Stimulated activated CD8-positive, alpha-beta memory T cell treated with anti-CD3 and anti-CD28 coated beads, Interleukin-12 subunit alpha, Interleukin-12 subunit beta, amount 100 ng/mL, for 1 hour (primary cell): Measurements from ENCODE around the gene DDHD1.
"Not testable (repeated sequence)": the region's sequence is repeated elsewhere in the genome, so short reads cannot be mapped to it uniquely, and the experiment has no call there.

Source experiments
- DNase-seq: peaks from one replicate; pipeline ENCODE4 v3.0.0-alpha.2; 2020; ENCODE audit warnings: low read depth

DDHD1 gene

DNA sequence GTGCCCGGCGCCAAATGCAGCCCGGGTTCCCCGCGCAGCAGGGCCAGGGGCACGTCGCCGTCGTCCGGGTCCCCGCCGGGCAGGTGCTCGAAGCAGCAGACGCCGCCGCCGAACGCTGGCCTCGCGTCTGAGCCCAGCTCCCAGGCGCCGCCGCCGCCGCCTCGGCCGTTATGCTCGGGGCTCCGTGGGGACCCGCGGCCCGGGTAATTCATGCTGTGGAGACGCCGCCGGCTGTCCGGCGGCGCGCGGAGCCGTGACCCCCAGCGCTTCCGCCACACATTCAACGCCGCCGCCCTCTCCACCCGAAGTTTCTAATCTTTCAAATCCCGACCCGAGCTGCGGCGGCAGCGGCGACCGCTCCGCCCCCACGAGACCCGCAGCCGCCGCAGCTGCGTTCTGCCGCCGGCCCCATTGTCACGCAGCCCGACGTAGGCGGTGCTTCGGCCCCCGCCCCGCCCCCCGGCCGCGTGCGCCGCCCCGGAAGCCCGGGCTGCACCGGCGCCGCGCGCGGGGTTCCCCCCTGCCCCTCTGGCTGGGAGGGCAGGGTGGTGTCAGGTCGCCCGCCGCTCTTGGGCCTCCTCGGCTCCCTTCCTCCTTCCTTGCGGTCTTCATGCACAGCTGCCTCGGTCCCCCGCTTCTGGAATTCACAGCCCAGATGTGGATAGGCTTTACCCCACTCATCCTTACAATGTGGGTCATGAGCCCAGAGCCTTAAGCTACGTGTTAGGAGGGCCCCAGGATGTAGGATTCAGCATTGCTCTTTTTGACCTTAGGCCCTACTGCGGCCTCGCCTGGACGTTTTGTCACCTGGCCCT lies at the start of gene DDHD1:
DDHD1 (minus strand) TSS at position 437 of the 815 bp plus-strand sequence; CDS start at position 212, 225 bp downstream.
- DNase-seq: peak; percentile 71

DNA sequence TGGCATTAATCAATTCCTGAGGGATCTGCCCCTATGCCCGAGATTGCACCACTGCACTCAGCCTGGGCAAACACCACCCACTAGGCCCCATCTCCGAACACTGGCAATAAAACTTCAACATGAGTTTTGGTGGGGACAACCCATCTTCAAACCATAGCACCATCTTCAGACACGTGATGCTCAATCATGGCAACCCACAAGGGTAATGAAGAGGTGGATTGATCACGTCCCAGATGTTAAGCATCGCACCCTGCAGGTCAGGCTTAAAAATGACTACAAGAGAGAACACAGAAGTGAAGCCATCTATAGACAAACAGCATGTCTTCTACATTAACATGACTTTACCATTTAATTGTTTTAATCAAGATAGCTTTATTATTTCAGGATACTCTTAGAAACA lies 42.8 kb upstream of the DDHD1 start:
- no peak for DNase-seq

DNA sequence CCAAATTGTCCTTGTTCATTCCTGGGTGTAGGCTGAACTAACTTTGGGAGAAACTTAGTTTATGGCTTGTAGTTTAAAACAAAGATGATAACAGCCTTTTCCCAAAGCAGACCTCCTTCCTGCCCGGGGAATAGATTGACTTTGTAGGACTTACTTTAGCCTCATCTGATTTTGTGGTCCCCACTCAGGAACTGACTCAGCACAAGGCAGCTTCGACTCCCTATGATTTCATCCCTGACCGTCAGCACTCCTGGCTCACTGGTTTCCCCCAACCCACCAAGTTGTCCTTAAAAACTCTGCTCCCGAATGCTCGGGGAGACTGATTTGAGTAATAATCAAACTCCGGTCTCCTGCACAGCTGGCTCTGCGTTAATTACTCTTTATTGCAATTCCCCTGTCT lies 40.1 kb upstream of the DDHD1 start:
- DNase-seq: no peak

DNA sequence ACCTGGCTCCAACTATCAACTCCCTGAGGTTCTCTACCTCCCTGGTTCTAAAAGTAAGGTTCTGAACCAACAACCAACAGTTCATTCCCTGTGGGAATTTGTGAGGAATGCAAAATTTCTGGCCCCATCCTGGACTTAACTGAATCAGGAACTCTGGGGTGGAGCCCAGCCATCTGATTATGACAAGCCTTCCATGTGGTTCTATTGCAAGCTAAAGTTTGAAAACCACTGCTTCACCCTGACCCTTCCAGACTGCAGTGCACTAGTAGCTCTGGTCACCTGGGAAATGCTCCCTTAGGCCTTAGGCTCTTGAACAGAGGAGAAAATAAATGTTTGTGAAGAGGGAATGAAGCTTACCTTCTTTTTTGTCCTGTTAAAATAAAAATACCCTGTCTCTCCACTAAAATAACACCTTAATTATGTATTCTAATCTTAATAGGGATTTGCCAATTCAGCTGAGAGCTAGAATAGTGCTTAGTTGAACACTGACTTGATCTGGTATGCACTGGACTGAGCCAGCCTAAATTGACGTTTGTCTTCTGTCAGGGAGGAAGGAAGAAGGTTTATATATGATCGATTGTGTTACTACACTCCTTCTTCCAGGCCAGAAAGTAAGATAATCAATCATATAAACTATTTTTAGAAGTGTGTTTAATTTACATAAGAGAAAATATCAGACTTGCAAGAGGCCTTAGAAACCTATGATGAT lies 39.1 kb upstream of the DDHD1 start:
- DNase-seq: no peak

DNA sequence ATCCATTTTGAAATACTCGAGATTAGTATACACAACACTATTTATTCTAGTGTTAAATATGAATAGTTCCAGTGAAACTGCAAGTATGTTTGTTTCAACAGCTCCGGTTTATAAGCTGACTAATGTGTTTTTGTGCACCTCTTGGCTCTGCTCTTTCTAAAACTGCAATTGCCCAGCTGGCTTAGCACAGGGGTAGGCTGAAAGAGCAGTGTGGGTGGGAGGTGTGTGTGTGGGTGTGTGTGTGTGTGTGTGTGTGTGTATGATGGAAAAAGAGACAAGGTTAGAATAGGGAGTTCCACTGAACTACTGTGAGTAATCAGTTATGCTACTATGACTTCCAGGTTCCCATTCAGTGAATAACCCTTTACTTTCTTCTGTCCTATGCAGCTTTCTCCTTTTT lies 37.8 kb upstream of the DDHD1 start:
- no peak for DNase-seq

DNA sequence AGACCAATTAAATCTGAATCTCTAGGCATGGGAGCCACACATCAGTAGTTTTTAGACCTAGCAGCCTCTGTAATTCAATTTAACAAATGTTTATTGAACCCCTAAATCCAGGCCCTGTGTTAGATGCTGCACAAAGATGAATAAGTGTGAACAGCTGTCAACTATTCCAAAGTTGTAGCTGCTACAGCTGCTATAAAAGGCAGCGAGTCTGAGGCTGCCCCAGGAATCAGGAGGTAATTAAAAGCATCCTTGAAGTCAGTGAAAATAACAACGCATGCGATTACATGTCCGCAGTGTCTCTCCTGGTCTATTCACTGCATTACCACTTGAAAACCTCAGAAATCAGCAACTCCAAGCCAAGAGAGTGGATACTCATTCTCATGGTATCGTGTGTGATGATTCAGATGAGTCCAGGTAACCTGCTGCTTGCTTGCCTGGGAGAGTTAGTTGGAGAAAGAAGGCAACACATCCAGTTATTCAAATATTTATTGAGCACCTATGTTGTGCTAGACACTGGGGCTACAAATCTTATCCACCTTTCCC lies 34.9 kb upstream of the DDHD1 start:
- DNase-seq: no peak

DNA sequence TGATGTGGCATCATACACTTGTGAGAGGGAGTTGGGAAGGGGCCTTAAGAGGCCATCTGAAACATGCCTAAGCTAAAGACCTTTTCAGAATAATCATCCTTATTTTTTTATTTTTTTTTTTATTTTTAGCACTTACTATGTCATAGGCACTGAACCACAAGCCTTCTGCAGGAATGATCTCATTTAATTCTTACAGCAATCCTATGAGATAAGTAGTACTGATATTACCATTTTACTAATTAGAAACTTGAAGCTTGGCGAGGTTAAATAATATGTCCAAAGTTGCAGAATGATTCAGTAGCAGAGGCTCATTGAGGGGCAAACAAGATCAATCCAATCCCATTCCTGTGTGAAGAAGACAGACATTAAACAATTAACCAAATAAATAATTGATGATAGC lies 33.4 kb upstream of the DDHD1 start:
- no peak for DNase-seq

DNA sequence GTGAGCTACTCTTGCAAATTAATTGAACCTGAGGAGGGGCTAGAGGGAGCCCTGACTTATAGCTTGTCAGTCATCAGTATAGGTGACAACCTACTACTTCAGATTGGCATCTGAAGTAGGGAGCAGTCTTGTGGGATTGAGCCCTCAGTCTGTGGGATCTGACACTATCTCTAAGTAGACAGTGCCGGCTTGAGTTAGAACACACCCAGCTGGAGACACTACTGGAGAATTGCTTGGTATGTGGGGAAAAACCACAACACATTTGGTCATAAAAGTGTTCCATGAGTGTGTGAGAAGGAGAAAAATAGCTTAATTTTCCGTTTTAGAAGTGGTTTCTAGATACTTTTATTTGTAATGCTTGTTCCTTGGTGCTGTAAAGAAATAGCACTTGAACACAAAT lies 30.5 kb upstream of the DDHD1 start:
- DNase-seq: no peak

DNA sequence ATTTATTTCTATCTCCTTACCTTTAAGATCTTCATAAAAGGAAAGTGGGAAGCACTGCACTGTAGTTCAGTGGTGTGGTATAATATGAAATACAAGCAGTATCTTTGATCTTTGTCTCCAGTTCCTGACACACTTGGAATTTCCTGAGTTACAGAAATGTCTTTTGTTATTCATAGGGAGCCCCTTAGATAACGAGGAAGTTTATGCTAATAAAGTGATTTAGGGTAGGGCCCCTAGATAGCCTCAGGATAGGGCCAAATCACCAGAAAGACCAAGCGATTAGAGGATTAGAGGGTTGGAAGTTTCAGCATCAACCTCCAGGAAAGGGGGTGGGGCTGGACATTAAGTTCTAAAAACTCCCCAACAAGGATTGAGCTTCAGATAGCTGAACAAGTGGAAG lies 29.9 kb upstream of the DDHD1 start:
- no peak for DNase-seq

DNA sequence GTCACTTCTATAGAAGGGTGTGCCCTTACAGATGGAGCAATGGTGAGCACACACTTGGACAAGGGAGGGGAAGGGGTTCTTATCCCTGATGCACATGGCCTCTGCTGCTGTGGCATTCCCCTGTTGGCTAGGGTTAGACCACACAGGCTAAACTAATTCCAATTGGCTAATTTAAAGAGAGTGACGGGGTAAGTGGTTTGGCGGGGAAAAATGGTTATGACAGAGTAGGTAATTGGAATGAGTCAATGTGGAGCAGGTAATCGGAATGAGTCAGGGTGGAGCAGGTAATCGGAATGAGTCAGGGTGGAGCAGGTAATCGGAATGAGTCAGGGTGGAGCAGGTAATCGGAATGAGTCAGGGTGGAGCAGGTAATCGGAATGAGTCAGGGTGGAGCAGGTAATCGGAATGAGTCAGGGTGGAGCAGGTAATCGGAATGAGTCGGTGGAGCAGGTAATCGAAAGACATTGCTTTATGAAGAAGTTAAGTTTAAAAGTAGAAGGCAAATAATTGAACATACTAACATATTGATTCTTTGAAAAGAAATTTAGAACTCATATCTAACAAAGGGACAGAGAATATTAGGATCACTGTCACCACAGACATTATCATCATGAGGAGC lies 28.4 kb upstream of the DDHD1 start:
- DNase-seq: not testable (repeated sequence)

DNA sequence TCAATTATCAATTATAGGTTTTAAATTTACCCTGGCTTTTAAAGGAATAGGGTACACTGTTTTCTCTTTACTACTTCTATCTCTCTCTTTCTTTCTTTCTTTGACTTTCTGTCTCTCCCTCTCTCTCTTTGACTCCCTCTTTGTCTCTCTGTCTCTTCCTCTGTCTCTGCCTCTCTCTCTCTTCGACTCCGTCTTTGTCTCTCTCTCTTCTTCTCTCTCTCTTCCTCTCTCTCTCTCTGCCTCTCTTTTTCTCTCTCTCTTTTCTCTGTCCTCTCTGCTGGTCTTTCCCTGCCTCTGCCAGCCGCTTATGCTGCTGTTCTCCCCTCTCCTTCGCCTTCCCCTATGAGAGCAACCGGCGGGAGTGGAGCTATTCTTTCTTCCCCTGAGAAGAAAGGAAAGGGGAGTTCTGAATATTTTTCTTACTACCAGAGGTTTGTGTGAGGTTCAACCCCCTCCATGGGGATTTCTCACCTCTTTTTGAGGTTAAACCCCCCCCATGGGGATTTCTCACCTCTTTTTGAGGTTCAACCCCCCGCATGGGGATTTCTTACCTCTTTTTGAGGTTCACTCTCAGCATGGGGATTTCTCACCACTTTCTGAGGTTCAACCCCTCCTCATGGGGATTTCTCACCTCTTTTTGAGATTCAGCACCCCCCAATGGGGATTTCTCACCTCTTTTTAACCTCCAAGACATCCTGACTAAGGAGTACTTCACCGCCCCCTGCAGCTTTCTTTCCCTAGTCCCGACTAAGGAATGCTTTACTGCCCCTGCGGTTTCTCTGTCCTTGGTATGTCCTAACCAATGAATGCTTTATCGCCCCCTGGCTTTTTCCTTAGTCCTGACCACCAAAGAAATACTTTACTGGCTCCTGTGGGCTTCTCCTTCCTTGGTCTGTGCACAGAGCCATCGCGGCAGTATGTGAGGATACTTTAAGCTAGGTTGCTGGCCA lies 27.4 kb upstream of the DDHD1 start:
- DNase-seq: peak; percentile 2

DNA sequence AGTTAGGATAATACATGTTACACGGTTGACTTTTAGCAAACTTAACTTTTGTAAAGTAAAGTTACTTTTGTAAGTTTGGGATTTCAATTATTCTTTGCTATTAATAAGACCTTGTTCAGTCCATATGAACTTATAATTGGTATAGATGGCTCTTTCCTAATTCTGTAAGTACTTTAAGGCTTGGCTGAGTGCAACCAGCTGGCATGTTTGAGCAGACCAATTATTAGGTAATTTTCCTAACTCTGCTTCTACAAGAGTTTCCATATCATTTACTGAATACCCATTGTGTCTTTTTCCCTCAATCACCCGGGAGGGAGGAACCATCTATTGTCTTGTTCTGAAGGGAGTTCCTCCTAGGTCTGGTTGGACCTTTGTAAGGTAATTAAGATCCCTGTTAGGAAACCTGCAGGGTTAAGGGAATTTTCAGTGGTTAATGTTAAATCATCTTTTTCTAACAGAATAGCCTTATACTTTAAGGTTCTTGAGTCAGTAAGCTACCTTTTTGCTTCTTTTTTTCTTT lies 26.4 kb upstream of the DDHD1 start:
- DNase-seq: not testable (repeated sequence)

DNA sequence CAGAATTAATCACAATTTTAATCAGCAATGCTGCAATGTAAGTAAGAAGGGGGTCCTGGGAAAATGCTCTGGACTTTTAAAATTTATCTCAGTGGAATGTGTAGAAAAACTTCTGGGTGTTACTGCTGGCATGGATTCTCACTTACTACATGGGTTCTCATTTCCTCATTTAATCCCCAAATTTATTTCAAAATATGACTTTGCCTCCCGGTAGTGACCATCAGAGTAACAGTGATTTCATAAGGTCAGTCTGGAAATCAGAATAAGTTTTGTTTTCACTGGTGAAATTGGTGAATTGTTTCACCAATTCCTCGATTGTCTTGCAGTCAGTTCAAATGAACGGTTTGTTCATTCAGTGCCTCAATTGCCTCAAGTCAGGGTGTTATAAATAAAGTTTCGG lies 22.3 kb upstream of the DDHD1 start:
- DNase-seq: no peak

DNA sequence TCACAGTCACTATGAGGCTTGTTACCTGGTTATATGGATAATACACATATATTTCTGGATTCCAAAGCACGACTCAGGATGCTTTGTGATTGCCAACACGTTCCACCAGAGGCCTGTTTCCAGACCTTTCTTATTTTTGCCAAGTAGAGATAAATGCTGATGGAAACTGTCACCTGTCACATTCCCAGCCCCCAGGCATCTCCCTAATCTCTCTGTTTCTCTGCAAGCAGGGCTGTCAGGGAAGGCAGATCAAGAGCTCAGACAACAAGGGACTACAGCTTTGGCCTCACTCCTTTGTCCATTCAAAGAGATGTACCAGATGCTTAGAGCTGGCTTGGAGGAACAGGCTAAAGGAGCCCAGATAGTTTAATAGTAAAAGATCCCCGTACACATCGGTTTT lies 21.8 kb upstream of the DDHD1 start:
- no peak for DNase-seq

DNA sequence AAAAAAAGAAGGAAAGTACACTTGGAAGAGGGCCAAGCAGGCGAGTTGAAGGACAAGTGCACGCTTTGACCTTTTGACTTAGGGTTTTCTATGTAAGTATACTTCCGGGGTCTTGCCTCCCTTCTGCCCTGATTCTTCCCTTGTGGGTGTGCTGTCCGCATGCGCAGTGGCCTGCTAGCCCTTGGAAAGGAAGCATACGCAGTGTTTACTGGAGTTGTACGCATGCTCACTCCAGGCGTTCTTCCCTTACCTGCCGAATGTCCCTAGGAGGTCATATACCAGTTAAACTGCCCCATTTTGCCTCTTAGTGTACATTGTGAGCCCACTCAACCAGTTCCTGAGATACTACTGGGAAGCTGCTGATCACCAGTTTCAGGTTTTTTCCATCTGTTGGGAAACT lies 15.7 kb upstream of the DDHD1 start:
- DNase-seq: no peak

DNA sequence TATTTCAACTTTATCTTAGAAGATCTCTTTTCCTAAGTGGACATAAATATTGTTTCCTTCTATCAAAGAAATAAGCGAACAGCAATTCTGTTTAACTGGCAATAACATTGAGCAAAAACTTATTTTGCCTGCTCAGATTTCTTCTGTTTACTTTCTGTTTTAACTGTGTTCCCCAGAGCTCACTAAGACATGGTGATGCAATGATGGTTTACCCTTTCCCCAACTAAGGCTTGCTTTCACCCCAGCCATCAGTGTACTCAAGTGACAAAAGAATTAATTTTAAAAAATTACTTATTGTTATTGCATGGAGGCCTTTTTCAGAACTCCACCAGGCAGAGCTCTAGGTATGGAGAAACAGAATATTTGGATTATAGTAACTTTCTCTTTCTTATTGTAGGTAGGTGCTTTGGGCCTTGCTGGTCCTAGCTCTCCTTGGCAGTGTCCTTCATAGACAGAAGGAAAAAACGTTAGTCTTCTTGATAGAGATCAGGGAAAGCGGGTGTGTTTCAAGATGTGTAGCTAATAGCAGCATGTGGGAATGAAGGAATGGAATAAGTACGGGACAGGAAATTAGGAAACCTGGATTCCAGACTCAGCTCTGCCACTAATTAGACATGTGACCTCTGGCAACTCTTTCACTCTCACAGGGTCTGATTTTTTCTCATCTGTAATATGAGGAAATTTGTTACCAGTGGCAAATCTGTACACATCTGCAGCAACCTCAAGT lies 14.6 kb upstream of the DDHD1 start:
- DNase-seq: no peak

DNA sequence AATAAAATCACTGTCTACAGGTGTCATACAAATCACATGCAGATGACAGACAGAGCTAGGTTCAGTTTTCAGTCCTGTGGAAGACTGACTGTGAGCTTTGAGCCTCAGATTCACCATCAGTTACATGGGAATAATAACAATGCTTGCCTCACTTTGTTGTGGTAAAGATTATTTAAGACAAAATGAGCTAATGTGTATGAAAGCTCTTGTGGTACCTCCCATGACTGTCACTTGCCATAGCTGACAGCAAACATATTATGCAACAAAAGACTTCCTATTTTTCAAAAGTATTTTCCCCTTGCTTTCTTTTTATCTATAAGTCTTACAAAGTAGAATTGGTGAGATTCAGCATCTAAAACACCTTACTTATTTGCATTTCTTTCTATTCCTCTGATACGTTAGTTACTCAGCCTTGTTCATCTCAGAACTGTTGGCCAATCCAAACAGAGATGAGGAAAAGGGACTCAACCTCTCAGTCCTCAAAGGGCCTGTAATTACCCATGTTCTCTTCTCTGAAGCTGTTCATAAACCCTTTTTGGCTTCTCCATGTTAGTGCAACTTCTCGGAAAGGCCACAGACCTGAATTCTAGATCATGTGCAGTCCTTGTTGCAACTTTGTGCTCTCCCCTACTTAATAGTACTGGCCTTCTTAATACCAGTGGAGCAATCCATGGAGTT lies 8.8 kb upstream of the DDHD1 start:
- DNase-seq: no peak

DNA sequence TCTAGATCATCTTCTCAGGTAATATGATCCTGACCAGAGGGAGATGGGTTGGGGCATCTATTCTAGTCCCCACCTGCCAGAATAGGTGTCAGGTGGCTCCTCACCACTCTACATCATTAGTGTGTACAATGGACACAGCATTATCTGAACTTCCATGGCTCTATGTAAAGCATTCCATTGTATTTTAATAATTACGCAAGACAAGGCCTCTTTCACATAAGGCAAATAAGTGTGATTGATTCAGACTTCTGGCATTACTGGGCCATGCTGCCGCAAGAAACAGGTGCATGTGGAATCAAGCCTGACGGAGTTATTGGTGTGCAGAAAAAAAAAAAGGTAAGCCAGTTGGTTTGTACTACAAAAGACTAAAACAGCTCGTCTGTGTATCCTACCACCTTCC lies 3.1 kb upstream of the DDHD1 start:
- no peak for DNase-seq

DNA sequence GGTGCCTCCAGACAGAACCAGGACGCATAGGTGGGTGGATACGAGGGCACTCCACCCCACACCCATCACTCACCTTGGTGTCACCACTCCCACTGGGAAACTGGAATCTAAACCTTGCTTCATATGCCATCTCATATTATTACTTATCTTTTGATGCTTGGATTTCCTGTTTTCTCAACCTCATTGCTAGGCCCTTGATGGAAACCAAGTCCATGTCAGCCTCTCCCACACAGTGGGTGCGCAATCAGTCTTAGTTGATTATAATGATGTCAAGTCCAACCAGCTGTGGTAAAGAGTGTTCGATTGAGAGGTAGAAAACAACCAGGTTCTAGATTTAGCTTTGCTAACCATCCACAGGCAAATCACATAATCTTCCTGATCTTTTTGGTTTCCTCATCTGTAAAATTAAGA lies 584 bp upstream of the DDHD1 start:
- no peak for DNase-seq

DNA sequence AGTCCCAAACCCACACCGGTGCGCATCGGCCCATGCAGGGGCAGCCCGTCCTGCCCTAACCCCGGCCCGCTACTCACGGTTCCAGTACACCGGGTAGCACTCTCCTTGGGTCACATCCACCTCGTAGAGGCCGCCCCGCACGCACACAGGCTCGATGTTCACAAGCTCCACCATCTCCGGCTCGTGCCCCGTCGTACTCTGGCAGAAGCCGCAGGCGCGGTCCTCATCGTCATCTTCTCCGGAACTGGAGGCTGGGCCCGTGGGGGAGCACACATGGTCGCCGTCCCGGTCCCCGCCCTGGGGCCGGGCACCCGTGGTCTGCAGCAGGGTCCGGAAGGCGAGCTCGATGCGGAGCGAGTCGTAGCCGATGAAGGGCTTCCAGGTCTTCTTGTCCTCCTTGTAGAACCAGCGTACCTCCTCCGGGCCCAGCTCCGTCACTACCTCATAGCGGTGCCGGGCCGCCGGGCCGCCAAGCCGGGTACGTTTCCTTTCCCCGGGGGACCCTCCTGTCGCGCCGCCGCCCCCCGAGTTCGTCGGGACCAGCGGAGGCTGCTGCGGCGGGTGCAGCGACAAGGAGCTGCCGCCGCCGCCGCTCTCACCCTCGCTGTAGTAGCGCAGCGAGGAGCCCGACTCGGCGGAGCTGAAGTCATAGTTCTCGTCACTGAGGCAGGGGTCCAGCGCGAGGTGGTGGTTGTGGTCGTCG lies 788 bp downstream of the DDHD1 start:
- DNase-seq: peak; percentile 46
